Stomach (tissue), 9 donors: Measurements from ENCODE around the gene PRICKLE1. TPM values are rescaled to one million over a fixed set of nuclear protein-coding genes. Genes with fewer than 3 reads are reported as not detected.

ENCODE experiments used
- DNase-seq, 2 donors: peaks; one replicate each; pipeline versions ENCODE4 v3.0.0 to v3.0.0-alpha.2; 2013 to 2019
- H3K27ac ChIP-seq, 5 donors: fragments of 200-600 bp in 4 of 5; sonication (generic) in 4 of 5; one replicate each; pipeline ENCODE4 v1.5.1; 2013 to 2019; ENCODE audit warnings: mild to moderate bottlenecking in 1 of 5, moderate library complexity in 1 of 5
- H3K27me3 ChIP-seq, 3 donors: fragments of 200-600 bp; sonication (generic); one replicate each; pipeline ENCODE4 v1.5.1; 2017 to 2019; ENCODE audit warnings: mixed run types in 1 of 3
- H3K36me3 ChIP-seq, 4 donors: fragments of 200-600 bp; sonication (generic); 1 replicate in 3 of 4; 2 replicates in 1 of 4; pipeline ENCODE4 v1.5.1; 2016 to 2019
- H3K4me1 ChIP-seq, 4 donors: fragments of 200-600 bp; sonication (generic); one replicate each; pipeline ENCODE4 v1.5.1; 2016 to 2019
- H3K4me3 ChIP-seq, 4 donors: fragments of 200-600 bp; sonication (generic) in 3 of 4; one replicate each; pipeline ENCODE4 v1.5.1; 2016 to 2019; ENCODE audit warnings: mild to moderate bottlenecking in 1 of 4
- H3K9me3 ChIP-seq, 4 donors: fragments of 200-600 bp; sonication (generic); one replicate each; pipeline ENCODE4 v1.5.1; 2016 to 2019
- EP300 ChIP-seq: sonication (generic); formaldehyde crosslinking; IDR thresholded peaks from one replicate; pipeline ENCODE4 v1.6.1; 2017; ENCODE audit warnings: antibody characterized with exemption
- POLR2A ChIP-seq, 4 donors: fragments of 450-650 bp; IDR thresholded peaks; one replicate each; pipeline ENCODE4 v1.6.1; 2016; ENCODE audit warnings: antibody characterized with exemption in 4 of 4, control low read depth in 2 of 4, mild to moderate bottlenecking in 1 of 4, moderate library complexity in 1 of 4
- POLR2AphosphoS5 ChIP-seq, 3 donors: sonication (generic); formaldehyde crosslinking; IDR thresholded peaks; one replicate each; pipeline ENCODE4 v1.6.1; 2016; ENCODE audit warnings: antibody characterized with exemption in 3 of 3
- WGBS, 5 donors: extraction: QIAGEN DNeasy Blood & Tissue Kit in 3 of 5; methylation state at CpG; one replicate each; pipeline versions ENCODE4 v1.1.5 to v1.1.7; 2013 to 2018; 5-methylcytosine and 5-hydroxymethylcytosine counted together
- intact Hi-C: fragments of 100-400 bp; cut with DNase I; formaldehyde crosslinking; loops from one replicate; pipeline ENCODE4 v1.15.1; 2023; ENCODE audit warnings: low total_unique reads
- polyA plus RNA-seq, 3 donors: library from polyadenylated mRNA; stranded (reverse); fragments of 200-250 nt; gene quantifications; one replicate each; pipeline ENCODE4 v1.2.3, GENCODE V29; 2013
- total RNA-seq, 5 donors: library from RNA; depleted of rRNA; stranded (reverse); fragments of >200 nt; gene quantifications; one replicate each; pipeline versions ENCODE4 v1.1.0 to v1.2.3, GENCODE V29; 2014 to 2016
- TF ChIP-seq, protein P1 (sequence below), 7 experiments: fragments of 450-650 bp in 4 of 7; fragments of 200-600 bp in 3 of 7; sonication (generic) in 3 of 7; IDR thresholded peaks; one replicate each; pipeline ENCODE4 v1.5.1; 2016 to 2019; ENCODE audit warnings: antibody characterized with exemption in 7 of 7, control low read depth in 2 of 7, mild to moderate bottlenecking in 1 of 7
- donor health status: healthy with polysubstance abuse.
- donor health status: Bipolar disorder and iron deficiency.
- donor health status: healthy.

PRICKLE1 gene
- total and polyA plus RNA-seq, 8 donors: 0.80 to 15.1 (median 2.9) TPM

DNA sequence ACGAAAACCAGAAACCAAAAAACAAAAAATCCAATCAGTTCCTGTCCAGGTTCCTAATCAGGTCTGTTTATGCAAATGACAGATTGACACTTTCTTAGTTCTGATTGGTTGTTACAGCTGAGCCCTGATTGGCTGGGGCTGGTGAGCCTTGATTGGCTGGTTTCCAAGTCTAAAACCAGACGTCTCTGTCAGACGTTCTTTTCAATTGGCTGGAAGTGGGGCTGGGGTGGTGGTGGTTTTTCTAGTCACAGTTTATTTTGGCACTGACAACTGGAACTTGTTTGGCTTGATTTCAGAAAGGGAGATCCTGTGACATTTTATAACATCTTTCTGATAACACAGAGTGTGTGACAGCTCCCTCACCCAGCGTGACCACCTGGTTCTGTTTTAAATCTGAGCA is 36.1 kb upstream of the PRICKLE1 start:
- H3K4me1 ChIP-seq: no peaks in the 10 kb centered on the region
- H3K4me3 ChIP-seq: no peak overlapping the region
- no peak for DNase-seq
- no peaks in the 10 kb centered on the region for H3K27me3 ChIP-seq
- 36 to 41% (median 38%) methylated on average over 4 of the region's 4 CpGs for WGBS, 5 donors
- H3K9me3 ChIP-seq: no peaks in the 10 kb centered on the region
- no peaks in the 10 kb centered on the region for H3K36me3 ChIP-seq
- H3K27ac ChIP-seq: no peak overlapping the region
- TF ChIP-seq POLR2A (IDR thresholded peaks at IDR 0.05): no peak
- no peak for TF ChIP-seq POLR2AphosphoS5 (IDR thresholded peaks at IDR 0.05)
- TF ChIP-seq, protein P1, sequence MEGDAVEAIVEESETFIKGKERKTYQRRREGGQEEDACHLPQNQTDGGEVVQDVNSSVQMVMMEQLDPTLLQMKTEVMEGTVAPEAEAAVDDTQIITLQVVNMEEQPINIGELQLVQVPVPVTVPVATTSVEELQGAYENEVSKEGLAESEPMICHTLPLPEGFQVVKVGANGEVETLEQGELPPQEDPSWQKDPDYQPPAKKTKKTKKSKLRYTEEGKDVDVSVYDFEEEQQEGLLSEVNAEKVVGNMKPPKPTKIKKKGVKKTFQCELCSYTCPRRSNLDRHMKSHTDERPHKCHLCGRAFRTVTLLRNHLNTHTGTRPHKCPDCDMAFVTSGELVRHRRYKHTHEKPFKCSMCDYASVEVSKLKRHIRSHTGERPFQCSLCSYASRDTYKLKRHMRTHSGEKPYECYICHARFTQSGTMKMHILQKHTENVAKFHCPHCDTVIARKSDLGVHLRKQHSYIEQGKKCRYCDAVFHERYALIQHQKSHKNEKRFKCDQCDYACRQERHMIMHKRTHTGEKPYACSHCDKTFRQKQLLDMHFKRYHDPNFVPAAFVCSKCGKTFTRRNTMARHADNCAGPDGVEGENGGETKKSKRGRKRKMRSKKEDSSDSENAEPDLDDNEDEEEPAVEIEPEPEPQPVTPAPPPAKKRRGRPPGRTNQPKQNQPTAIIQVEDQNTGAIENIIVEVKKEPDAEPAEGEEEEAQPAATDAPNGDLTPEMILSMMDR (IDR thresholded peaks at IDR 0.05): no peak
- TF ChIP-seq EP300: no peak
- intact Hi-C loops: no loop called here

DNA sequence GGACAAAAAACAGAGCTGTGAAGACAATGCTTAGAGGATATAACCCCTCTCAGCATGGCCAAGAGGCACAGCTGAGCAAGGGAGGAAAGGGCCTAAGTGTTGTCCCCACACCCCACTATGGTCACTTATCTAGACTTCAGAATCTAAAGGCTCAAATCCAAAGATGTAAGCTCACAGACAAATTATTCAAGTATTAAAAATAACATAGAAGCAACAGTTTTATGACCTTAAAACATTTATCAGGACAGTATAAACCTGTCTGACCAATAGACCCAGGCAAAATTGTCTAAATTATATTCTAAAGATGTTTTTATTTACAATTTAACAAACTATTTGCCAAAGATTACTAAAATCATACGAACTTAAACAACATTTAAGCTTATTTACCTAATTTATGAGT is 28.1 kb upstream of the PRICKLE1 start:
- no peak overlapping the region for H3K27ac ChIP-seq
- intact Hi-C loops: no loop called here
- WGBS, 5 donors: 20 to 29% (median 23%) methylated on average over 1 of the region's 1 CpG
- H3K27me3 ChIP-seq: no peaks in the 10 kb centered on the region
- DNase-seq: no peak
- H3K4me1 ChIP-seq: no peaks in the 10 kb centered on the region
- TF ChIP-seq POLR2A (IDR thresholded peaks at IDR 0.05) (no peak), POLR2AphosphoS5 (IDR thresholded peaks at IDR 0.05) (no peak), EP300 (no peak)
- TF ChIP-seq, protein P1 (IDR thresholded peaks at IDR 0.05): no peak
- H3K4me3 ChIP-seq: no peak overlapping the region
- H3K9me3 ChIP-seq: peaks cover 3 to 42% (median 18%) of the 10 kb centered on the region in 4 donors
- H3K36me3 ChIP-seq: no peaks in the 10 kb centered on the region

DNA sequence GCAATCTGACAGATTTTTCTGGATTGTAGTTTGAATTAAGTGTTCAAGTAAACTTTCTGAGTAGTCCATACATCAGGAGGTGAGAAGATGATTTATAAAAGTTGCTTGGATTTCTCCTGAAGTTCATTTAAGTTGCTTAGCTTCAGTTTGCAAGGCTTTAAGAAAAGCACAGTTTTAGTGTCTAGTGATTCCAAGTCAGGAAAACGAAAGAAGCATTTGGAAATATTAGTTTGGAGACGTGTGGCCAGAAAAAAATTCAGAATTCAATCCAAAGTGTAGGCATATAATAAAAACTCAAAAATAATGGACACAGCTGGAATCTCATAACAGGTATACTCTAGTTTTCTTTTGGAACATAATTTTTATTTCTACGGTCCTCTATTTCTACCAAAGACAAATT is 25.5 kb upstream of the PRICKLE1 start:
- Histone ChIP-seq H3K27me3 (no peaks in the 10 kb centered on the region), H3K4me3 (no peak overlapping the region), H3K4me1 (no peaks in the 10 kb centered on the region), H3K9me3 (peaks cover 3 to 42% (median 18%) of the 10 kb centered on the region in 4 donors), H3K27ac (no peak overlapping the region), H3K36me3 (no peaks in the 10 kb centered on the region)
- WGBS, 5 donors: 74 to 92% (median 85%) methylated on average over 3 of the region's 3 CpGs
- DNase-seq: no peak
- TF ChIP-seq POLR2A (IDR thresholded peaks at IDR 0.05) (no peak), POLR2AphosphoS5 (IDR thresholded peaks at IDR 0.05) (no peak)
- TF ChIP-seq, protein P1 (IDR thresholded peaks at IDR 0.05): no peak
- intact Hi-C loops: no loop called here

DNA sequence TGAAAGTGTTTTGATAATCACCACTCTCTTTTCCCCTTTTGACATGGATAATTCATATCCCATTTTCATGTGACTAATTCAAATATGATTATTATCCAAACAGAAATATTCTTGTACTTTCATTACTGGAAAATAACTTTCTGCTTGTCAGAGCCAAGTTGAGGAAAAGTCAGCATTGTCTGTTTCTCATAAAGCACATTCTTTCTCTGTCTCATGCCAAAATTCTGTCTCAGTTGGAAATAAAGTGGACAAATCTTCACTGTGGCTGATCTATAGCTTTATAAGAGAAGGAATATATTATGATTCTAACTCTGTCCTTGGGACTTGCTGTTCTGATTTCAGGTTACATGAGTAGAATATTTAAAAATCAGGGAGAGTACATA is 22.7 kb upstream of the PRICKLE1 start:
- H3K36me3 ChIP-seq: no peaks in the 10 kb centered on the region
- intact Hi-C loops: no loop called here
- H3K27ac ChIP-seq: no peak overlapping the region
- no peaks in the 10 kb centered on the region for H3K4me1 ChIP-seq
- no peaks in the 10 kb centered on the region for H3K27me3 ChIP-seq
- DNase-seq: peak in 1 of 2 donors; percentile 38
- H3K9me3 ChIP-seq: peaks cover 0 to 14% (median under 1%) of the 10 kb centered on the region in 4 donors
- no peak overlapping the region for H3K4me3 ChIP-seq
- TF ChIP-seq EP300: no peak
- no peak for TF ChIP-seq POLR2A (IDR thresholded peaks at IDR 0.05)
- TF ChIP-seq POLR2AphosphoS5 (IDR thresholded peaks at IDR 0.05): no peak
- TF ChIP-seq, protein P1 (IDR thresholded peaks at IDR 0.05): no peak
